Stomach (tissue), 9 donors: ENCODE results near the gene COL27A1. TPM values are rescaled to one million over a fixed set of nuclear protein-coding genes. Genes with fewer than 3 reads are reported as not detected.

ENCODE experiments used
- DNase-seq, 2 donors: peaks; one replicate each; pipeline versions ENCODE4 v3.0.0 to v3.0.0-alpha.2; 2013 to 2019
- H3K27ac ChIP-seq, 5 donors: fragments of 200-600 bp in 4 of 5; sonication (generic) in 4 of 5; one replicate each; pipeline ENCODE4 v1.5.1; 2013 to 2019; ENCODE audit warnings: mild to moderate bottlenecking in 1 of 5, moderate library complexity in 1 of 5
- H3K27me3 ChIP-seq, 3 donors: fragments of 200-600 bp; sonication (generic); one replicate each; pipeline ENCODE4 v1.5.1; 2017 to 2019; ENCODE audit warnings: mixed run types in 1 of 3
- H3K36me3 ChIP-seq, 4 donors: fragments of 200-600 bp; sonication (generic); 1 replicate in 3 of 4; 2 replicates in 1 of 4; pipeline ENCODE4 v1.5.1; 2016 to 2019
- H3K4me1 ChIP-seq, 4 donors: fragments of 200-600 bp; sonication (generic); one replicate each; pipeline ENCODE4 v1.5.1; 2016 to 2019
- H3K4me3 ChIP-seq, 4 donors: fragments of 200-600 bp; sonication (generic) in 3 of 4; one replicate each; pipeline ENCODE4 v1.5.1; 2016 to 2019; ENCODE audit warnings: mild to moderate bottlenecking in 1 of 4
- H3K9me3 ChIP-seq, 4 donors: fragments of 200-600 bp; sonication (generic); one replicate each; pipeline ENCODE4 v1.5.1; 2016 to 2019
- CTCF ChIP-seq, 7 experiments: fragments of 450-650 bp in 4 of 7; fragments of 200-600 bp in 3 of 7; sonication (generic) in 3 of 7; IDR thresholded peaks; one replicate each; pipeline ENCODE4 v1.5.1; 2016 to 2019; ENCODE audit warnings: antibody characterized with exemption in 7 of 7, control low read depth in 2 of 7, mild to moderate bottlenecking in 1 of 7
- EP300 ChIP-seq: sonication (generic); formaldehyde crosslinking; IDR thresholded peaks from one replicate; pipeline ENCODE4 v1.6.1; 2017; ENCODE audit warnings: antibody characterized with exemption
- POLR2A ChIP-seq, 4 donors: fragments of 450-650 bp; IDR thresholded peaks; one replicate each; pipeline ENCODE4 v1.6.1; 2016; ENCODE audit warnings: antibody characterized with exemption in 4 of 4, control low read depth in 2 of 4, mild to moderate bottlenecking in 1 of 4, moderate library complexity in 1 of 4
- POLR2AphosphoS5 ChIP-seq, 3 donors: sonication (generic); formaldehyde crosslinking; IDR thresholded peaks; one replicate each; pipeline ENCODE4 v1.6.1; 2016; ENCODE audit warnings: antibody characterized with exemption in 3 of 3
- WGBS, 5 donors: extraction: QIAGEN DNeasy Blood & Tissue Kit in 3 of 5; methylation state at CpG; one replicate each; pipeline versions ENCODE4 v1.1.5 to v1.1.7; 2013 to 2018; 5-methylcytosine and 5-hydroxymethylcytosine counted together
- intact Hi-C: fragments of 100-400 bp; cut with DNase I; formaldehyde crosslinking; loops from one replicate; pipeline ENCODE4 v1.15.1; 2023; ENCODE audit warnings: low total_unique reads
- polyA plus RNA-seq, 3 donors: library from polyadenylated mRNA; stranded (reverse); fragments of 200-250 nt; gene quantifications; one replicate each; pipeline ENCODE4 v1.2.3, GENCODE V29; 2013
- total RNA-seq, 5 donors: library from RNA; depleted of rRNA; stranded (reverse); fragments of >200 nt; gene quantifications; one replicate each; pipeline versions ENCODE4 v1.1.0 to v1.2.3, GENCODE V29; 2014 to 2016
- donor health status: healthy with polysubstance abuse.
- donor health status: Bipolar disorder and iron deficiency.
- donor health status: healthy.

COL27A1 gene
- total and polyA plus RNA-seq, 8 donors = 2.9 to 26.3 (median 8.2) TPM

GRCh38 chr9:114299286-114300152 lies 144.2 kb downstream of the COL27A1 start:
- intact Hi-C loops = no loop called here
- no peaks in the 10 kb centered on the region for H3K4me1 ChIP-seq
- peaks cover 0 to 19% (median 5%) of the 10 kb centered on the region in 4 donors for H3K9me3 ChIP-seq
- no peak overlapping the region for H3K4me3 ChIP-seq
- no peak for TF ChIP-seq EP300
- TF ChIP-seq POLR2AphosphoS5 (IDR thresholded peaks at IDR 0.05) = no peak
- no peak for TF ChIP-seq CTCF (IDR thresholded peaks at IDR 0.05)
- TF ChIP-seq POLR2A (IDR thresholded peaks at IDR 0.05) = no peak
- H3K36me3 ChIP-seq = peaks cover 0 to 43% (median 29%) of the 10 kb centered on the region in 4 donors
- no peaks in the 10 kb centered on the region for H3K27me3 ChIP-seq
- no peak overlapping the region for H3K27ac ChIP-seq
- DNase-seq = peak; percentile 10 to 19
- WGBS, 5 donors = 84 to 90% (median 88%) methylated on average over 13 to 15 of the region's 15 CpGs

GRCh38 chr9:114300153-114300845 lies 145.0 kb downstream of the COL27A1 start:
- H3K27ac ChIP-seq = no peak overlapping the region
- no peak for TF ChIP-seq CTCF (IDR thresholded peaks at IDR 0.05)
- no peak for TF ChIP-seq POLR2AphosphoS5 (IDR thresholded peaks at IDR 0.05)
- no peak for TF ChIP-seq POLR2A (IDR thresholded peaks at IDR 0.05)
- no peak for TF ChIP-seq EP300
- peaks cover 0 to 11% (median 2%) of the 10 kb centered on the region in 4 donors for H3K9me3 ChIP-seq
- no peak overlapping the region for H3K4me3 ChIP-seq
- WGBS, 5 donors = 93 to 99% (median 98%) methylated on average over 4 of the region's 4 CpGs
- no peaks in the 10 kb centered on the region for H3K27me3 ChIP-seq
- intact Hi-C loops = no loop called here
- peak in 1 of 2 donors; percentile 10 for DNase-seq
- peaks cover 0 to 35% (median 23%) of the 10 kb centered on the region in 4 donors for H3K36me3 ChIP-seq
- H3K4me1 ChIP-seq = peaks cover 0 to 1% (median under 1%) of the 10 kb centered on the region in 4 donors

GRCh38 chr9:114300846-114301797 lies 145.8 kb downstream of the COL27A1 start:
- H3K36me3 ChIP-seq = peaks cover 0 to 28% (median 19%) of the 10 kb centered on the region in 4 donors
- H3K4me1 ChIP-seq = peaks cover 0 to 8% (median 6%) of the 10 kb centered on the region in 4 donors
- peak; percentile 3 to 22 for DNase-seq
- no peak overlapping the region for H3K4me3 ChIP-seq
- no peak overlapping the region for H3K27ac ChIP-seq
- H3K27me3 ChIP-seq = no peaks in the 10 kb centered on the region
- intact Hi-C loops = no loop called here
- 91 to 95% (median 94%) methylated on average over 29 to 31 of the region's 31 CpGs for WGBS, 5 donors
- peaks cover 0 to 5% (median 0%) of the 10 kb centered on the region in 4 donors for H3K9me3 ChIP-seq
- TF ChIP-seq POLR2A (IDR thresholded peaks at IDR 0.05) (no peak), POLR2AphosphoS5 (IDR thresholded peaks at IDR 0.05) (no peak), EP300 (no peak), CTCF (IDR thresholded peaks at IDR 0.05) (no peak)
